HUES48 (cell line): ENCODE data around the gene S100P.
A peak's percentile ranks its signal among the peaks of the same experiment; 100 is the strongest.
"Not testable (repeated sequence)": the region's sequence is repeated elsewhere in the genome, so short reads cannot be mapped to it uniquely, and the experiment has no call there.

Experiments
- H3K27ac ChIP-seq: one replicate; pipeline ENCODE4 v1.7.0; 2013; ENCODE audit warnings: low read depth, low read length, inconsistent platforms
- H3K27me3 ChIP-seq: 2 replicates; pipeline ENCODE4 v1.6.1; 2013; ENCODE audit warnings: mild to moderate bottlenecking, low read length; ENCODE audit not compliant: control insufficient read depth, insufficient read depth
- H3K36me3 ChIP-seq: 2 replicates; pipeline ENCODE4 v1.6.1; 2013; ENCODE audit warnings: low read length; ENCODE audit not compliant: control insufficient read depth, insufficient read depth
- H3K4me1 ChIP-seq: 2 replicates; pipeline ENCODE4 v1.6.1; 2013; ENCODE audit warnings: mild to moderate bottlenecking, low read length; ENCODE audit not compliant: control insufficient read depth, insufficient read depth
- H3K4me3 ChIP-seq: 2 replicates; pipeline ENCODE4 v1.5.1; 2013; ENCODE audit warnings: mild to moderate bottlenecking, low read depth, low read length
- H3K9ac ChIP-seq: 2 replicates; pipeline ENCODE4 v1.6.1; 2013; ENCODE audit warnings: mild to moderate bottlenecking, low read depth, low read length, moderate library complexity
- H3K9me3 ChIP-seq: 2 replicates; pipeline ENCODE4 v1.6.1; 2013; ENCODE audit warnings: low read length; ENCODE audit not compliant: control insufficient read depth, insufficient read depth

The S100P gene

DNA sequence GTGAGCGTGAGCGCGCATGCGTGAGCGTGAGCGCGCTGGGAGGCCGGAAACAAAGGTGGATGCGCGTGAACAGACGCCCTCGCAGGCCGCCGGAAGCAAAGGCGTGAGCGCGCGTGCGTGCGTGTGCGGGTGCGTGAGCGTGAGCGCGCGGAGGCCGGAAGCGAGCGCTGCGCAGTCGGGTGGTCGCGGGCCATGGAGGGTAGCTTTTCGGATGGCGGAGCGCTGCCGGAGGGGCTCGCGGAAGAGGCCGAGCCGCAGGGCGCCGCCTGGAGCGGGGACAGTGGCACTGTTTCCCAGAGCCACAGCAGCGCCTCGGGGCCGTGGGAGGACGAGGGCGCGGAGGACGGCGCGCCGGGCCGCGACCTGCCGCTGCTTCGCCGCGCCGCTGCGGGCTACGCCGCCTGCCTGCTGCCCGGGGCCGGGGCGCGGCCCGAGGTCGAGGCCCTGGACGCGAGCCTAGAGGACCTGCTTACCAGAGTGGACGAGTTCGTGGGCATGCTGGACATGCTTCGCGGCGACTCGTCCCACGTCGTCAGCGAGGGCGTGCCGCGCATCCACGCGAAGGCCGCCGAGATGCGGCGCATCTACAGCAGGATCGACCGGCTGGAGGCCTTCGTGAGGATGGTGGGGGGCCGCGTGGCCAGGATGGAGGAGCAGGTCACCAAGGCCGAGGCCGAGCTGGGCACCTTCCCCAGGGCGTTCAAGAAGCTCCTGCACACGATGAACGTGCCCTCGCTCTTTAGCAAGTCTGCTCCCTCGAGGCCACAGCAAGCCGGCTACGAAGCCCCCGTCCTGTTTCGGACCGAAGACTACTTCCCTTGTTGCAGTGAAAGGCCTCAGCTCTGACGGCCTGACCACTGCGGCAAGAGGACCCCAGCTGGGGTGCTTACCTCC is 22.6 kb downstream of the S100P start, which contains the start of gene BLOC1S4:
Gene BLOC1S4, plus strand, starts transcription at position 157 of the 894 bp plus-strand sequence. Its CDS starts 36 bp downstream, at position 193.
- no peak within 1 kb of the TSS for H3K27ac ChIP-seq

DNA sequence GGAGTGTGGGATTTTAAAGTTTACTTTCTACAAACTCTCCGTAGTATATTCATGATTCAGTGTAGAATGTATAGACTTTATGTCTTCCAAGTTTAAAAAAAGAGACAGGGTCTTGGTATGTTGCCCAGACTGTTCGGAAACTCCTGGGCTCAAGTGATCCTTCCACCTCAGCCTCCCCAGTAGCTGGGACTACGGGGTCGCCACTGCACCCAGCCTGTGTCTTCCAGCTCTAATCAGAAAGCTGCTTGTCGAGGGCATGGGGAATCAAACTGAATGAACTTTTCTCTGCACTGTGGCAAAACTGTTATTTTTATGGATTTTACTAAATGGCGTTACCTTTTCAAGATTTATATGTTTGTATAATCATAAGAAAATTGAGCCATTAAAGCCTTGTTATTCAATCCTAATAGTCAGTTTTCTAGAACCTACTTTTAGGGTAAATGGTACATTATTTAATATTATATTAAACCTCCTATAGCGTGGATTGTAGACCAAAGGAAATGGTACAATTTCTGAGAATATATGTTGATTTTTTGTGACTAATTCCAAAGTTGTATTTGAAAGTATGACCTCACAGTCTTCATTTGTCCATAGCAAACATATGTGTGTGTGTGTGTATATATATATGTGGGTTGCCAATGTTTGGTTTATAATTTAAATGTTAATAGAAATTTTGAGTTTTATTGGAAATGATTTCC is 23.4 kb downstream of the S100P start:
- no peak overlapping the region for H3K27ac ChIP-seq
- H3K4me3 ChIP-seq: peak overlapping the region; percentile 75
- peak overlapping the region; percentile 63 for H3K9ac ChIP-seq
- H3K36me3 ChIP-seq: no peaks in the 10 kb centered on the region
- H3K27me3 ChIP-seq: 0 out of 2 replicates have a peak, but pooled peaks cover 2% of the 10 kb centered on the region
- H3K4me1 ChIP-seq: peaks cover 11% of the 10 kb centered on the region
- no peaks in the 10 kb centered on the region for H3K9me3 ChIP-seq

More for the DNA sequence above, 22.6 kb downstream of the S100P start, which contains the start of gene BLOC1S4:
- peak within 1 kb of the TSS; percentile 63 for H3K9ac ChIP-seq
- H3K36me3 ChIP-seq: no peaks in the 10 kb centered on the region
- 0 out of 2 replicates have a peak, but pooled peaks cover 3% of the 10 kb centered on the region for H3K27me3 ChIP-seq
- H3K4me3 ChIP-seq: peak within 1 kb of the TSS; percentile 75
- peaks cover 11% of the 10 kb centered on the region for H3K4me1 ChIP-seq
- H3K9me3 ChIP-seq: no peaks in the 10 kb centered on the region

DNA sequence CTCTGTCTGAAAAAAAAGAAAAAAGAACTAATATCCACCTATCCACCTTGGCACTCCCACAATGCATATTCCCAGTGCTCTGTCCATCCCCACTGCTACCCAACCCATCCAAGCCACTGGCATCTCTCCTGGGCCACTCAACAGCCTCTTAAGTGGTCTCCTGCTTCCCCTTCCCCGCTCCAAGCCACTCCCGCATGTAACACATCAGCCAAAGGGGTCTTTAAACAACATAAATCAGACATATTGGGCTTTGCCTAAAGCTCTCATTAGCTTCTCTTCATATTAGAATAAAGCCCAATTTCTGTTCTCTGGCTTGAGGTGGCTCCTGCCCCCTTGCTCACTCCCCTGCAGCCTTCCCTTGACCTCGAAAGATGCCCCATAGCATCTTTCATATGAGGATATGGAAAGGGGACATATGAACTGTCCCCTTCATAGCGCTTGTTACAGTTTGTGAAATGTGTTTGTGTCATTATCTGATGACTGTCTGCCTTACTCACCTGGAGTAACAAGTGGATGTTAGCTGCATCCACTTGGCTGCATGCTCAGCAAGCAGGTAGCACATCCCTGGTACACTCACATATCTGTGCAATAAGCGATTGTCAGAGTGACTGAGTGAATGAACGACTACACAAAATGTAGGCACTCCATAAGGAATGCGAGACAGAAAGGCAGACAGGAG is 25.4 kb downstream of the S100P start:
- no peak overlapping the region for H3K27ac ChIP-seq
- H3K36me3 ChIP-seq: no peaks in the 10 kb centered on the region
- no peaks in the 10 kb centered on the region for H3K9me3 ChIP-seq
- no peak overlapping the region for H3K9ac ChIP-seq
- 0 out of 2 replicates have a peak, but pooled peaks cover 1% of the 10 kb centered on the region for H3K27me3 ChIP-seq
- peaks cover 11% of the 10 kb centered on the region for H3K4me1 ChIP-seq
- H3K4me3 ChIP-seq: no peak overlapping the region

DNA sequence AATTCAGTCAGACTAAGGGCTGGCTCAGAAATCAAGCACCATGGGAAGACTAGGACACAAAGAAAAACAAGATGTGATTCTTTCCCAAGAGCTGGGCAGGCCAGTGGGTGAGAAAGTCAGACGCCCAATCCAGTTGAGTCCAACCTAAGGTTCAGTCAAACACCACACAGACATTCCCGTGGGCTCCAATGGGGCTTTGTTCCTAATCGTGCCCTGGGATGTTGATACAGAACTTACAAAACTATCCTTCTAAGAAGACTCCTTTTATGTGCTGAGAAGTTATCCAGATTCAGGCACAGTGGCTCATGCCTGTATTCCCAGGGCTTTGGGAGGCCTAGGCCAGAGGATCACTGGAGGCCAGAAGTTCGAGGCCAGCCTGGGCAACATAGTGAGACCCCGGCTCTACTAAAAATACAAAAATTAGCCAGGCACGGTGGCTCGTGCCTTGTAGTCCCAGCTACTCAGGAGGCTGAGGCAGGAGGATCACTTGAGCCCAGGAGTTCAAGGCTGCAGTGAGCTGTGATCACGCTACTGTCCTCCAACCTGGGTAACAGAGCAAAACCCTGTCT is 26.0 kb downstream of the S100P start:
- no peak overlapping the region for H3K4me3 ChIP-seq
- H3K27ac ChIP-seq: no peak overlapping the region
- no peaks in the 10 kb centered on the region for H3K36me3 ChIP-seq
- no peaks in the 10 kb centered on the region for H3K27me3 ChIP-seq
- H3K9ac ChIP-seq: no peak overlapping the region
- no peaks in the 10 kb centered on the region for H3K9me3 ChIP-seq
- H3K4me1 ChIP-seq: peaks cover 11% of the 10 kb centered on the region

DNA sequence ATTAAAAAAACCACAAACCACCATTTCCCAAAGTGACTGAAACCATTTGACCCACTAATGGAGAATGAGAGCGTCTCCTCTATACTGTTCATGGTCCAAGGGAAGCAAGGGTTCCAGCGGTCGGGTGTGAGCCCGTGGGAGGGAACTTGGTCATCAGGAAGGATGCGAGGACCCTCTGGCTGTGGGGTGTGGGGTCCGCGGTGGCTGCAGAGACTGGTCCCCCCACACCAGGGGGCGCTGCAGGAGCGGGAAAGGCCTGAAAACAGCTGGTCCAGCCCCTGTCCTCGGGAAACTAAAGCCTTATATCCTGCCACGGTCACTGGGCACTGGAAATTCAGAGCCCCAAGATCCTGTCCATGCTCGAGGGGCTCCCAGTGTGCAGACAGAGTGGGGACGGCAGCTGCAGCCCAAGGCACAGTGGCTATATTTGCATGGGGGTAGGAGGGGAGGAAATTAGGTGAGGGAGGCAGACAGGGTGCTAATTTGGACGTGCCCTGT is 26.6 kb downstream of the S100P start:
- H3K4me3 ChIP-seq: no peak overlapping the region
- H3K9me3 ChIP-seq: no peaks in the 10 kb centered on the region
- H3K27ac ChIP-seq: no peak overlapping the region
- H3K36me3 ChIP-seq: no peaks in the 10 kb centered on the region
- no peak overlapping the region for H3K9ac ChIP-seq
- H3K4me1 ChIP-seq: peaks cover 11% of the 10 kb centered on the region
- no peaks in the 10 kb centered on the region for H3K27me3 ChIP-seq

DNA sequence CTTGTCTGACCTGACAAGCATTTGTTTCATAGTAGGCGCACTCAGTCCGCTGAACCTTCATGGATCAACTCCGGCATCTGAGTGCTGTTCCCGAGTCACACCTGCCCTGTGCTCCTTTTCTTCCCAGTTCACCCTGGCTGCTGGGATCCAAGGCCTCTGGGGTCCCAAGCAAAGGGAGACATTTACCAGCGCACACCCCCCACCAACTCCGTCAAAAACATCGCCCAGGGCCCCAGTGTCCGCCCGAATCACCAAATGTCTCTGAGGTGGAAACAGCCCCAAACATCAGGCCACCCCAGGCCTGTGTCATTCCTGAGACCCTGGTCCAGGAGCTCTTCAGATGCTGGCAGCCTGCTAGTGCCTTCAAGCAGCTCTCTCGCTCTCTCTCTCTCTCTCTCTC is 27.4 kb downstream of the S100P start:
- Histone ChIP-seq H3K4me3 (no peak overlapping the region), H3K4me1 (peaks cover 8% of the 10 kb centered on the region; the same call in 1 of the 2 replicates), H3K9me3 (no peaks in the 10 kb centered on the region), H3K9ac (no peak overlapping the region), H3K36me3 (no peaks in the 10 kb centered on the region), H3K27me3 (no peaks in the 10 kb centered on the region), H3K27ac (no peak overlapping the region)

DNA sequence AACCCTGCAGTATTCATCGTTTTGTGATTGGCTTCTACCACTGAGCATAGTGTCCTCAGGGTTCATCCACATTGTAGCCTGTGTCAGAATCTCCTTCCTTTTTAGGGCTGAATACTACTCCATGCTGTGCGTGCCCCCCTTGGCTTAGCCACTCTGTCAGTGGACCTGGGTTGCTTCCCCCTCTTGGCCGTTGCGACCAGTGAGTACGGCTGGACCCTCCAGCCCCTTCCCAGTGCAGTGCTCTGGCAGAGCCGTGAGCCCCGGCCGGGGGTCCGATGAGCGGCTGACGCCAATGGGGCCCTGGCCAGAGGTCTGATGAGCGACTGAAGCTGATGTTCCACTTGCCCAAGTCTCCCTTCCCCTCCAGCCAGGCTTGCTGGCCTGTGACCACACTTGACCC is 29.2 kb downstream of the S100P start:
- no peak overlapping the region for H3K9ac ChIP-seq
- no peaks in the 10 kb centered on the region for H3K9me3 ChIP-seq
- no peak overlapping the region for H3K4me3 ChIP-seq
- no peak overlapping the region for H3K27ac ChIP-seq
- H3K4me1 ChIP-seq: no peaks in the 10 kb centered on the region
- no peaks in the 10 kb centered on the region for H3K36me3 ChIP-seq
- no peaks in the 10 kb centered on the region for H3K27me3 ChIP-seq

DNA sequence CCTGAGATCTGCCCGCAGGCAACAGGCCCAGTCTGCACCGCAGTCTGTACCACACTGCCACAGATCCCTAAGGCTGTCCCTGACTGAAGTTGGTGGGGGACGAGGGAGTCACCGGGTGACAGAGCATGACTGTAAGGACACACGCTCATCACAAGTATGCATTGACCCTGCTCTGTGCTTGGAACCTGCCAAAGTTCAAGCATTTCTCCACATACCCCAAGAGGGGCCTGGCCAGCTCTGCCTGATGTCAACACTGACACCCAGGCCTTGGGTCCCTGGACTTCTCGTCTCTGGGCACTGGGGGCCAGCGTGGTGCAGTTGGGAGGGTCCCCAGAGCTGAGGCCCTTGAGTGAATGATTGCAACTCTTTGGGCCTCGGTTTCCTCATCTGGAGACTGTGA is 30.2 kb downstream of the S100P start:
- Histone ChIP-seq H3K36me3 (no peaks in the 10 kb centered on the region), H3K27me3 (no peaks in the 10 kb centered on the region), H3K9ac (no peak overlapping the region), H3K4me1 (no peaks in the 10 kb centered on the region), H3K27ac (no peak overlapping the region), H3K9me3 (no peaks in the 10 kb centered on the region), H3K4me3 (no peak overlapping the region)

DNA sequence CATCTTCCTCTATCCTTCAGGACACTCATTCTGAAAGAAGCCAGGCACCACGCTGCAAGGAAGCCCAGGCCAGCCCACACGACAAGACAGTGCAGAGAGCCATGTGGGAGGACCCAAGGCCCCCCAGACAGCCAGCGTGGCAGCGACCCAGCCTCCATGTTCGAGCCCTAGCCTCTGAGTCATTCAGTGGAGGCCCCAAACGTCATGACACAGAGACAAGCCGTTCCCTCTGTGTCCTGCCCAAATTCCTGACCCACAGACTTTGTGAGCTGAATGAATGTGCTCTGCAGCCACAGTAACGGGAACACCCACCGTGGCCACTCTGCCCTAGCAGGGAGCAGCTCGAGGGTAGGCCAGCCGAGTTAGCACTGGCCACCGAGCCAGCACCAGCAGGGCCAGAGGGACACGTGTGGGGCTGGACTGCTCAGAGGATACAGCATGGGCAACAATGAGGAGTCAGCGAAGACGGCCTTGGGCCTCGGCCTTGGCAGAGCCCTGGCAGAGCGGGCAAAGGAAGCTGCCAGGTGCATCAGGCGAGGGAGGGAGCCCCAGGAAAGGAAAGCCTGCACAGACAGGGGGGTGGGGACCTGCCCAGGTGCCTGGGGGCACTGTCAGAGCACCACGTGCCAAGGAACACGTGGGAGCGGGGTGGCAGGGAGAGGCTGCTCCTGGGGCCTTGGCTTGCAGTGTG is 30.9 kb downstream of the S100P start:
- H3K4me1 ChIP-seq: no peaks in the 10 kb centered on the region
- no peaks in the 10 kb centered on the region for H3K27me3 ChIP-seq
- no peak overlapping the region for H3K4me3 ChIP-seq
- no peaks in the 10 kb centered on the region for H3K36me3 ChIP-seq
- H3K27ac ChIP-seq: no peak overlapping the region
- no peak overlapping the region for H3K9ac ChIP-seq
- H3K9me3 ChIP-seq: no peaks in the 10 kb centered on the region

DNA sequence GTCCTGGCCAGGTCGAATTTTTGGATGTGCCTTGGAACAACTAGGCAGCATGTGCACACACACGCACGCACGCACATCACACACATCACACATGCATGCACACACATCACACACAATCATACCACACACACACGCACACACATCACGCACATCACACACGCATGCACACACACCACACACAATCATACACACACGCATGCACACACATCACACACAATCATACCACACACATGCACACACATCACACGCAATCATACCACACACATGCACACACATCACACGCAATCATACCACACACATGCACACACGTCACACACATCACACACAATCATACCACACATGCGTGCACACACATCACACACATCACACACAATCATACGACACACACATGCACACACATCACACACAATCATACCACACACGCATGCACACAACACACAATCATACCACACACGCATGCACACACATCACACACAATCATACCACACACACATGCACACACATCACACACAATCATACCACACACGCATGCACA is 31.8 kb downstream of the S100P start:
- not testable (repeated sequence) for H3K4me3 ChIP-seq, H3K27me3 ChIP-seq, H3K4me1 ChIP-seq, H3K9me3 ChIP-seq, H3K36me3 ChIP-seq, H3K27ac ChIP-seq, H3K9ac ChIP-seq
